NT2/D1 (cell line): Measurements from ENCODE around the gene RNGTT.

Source experiments
- SUZ12 ChIP-seq: IDR thresholded peaks from 2 replicates; pipeline ENCODE4 v1.6.1; 2011; ENCODE audit not compliant: insufficient read length, insufficient read depth; ENCODE audit errors: extremely low read depth
- YY1 ChIP-seq: IDR thresholded peaks from 2 replicates; pipeline ENCODE4 v1.6.1; 2011; ENCODE audit not compliant: insufficient read length, insufficient read depth
- ZNF274 ChIP-seq: IDR thresholded peaks from 2 replicates; pipeline ENCODE4 v1.6.1; 2011; ENCODE audit warnings: mild to moderate bottlenecking, low read depth, low read length

GRCh38 chr6:88655586-88655985 lies 307.8 kb downstream of the RNGTT start:
- TF ChIP-seq SUZ12 (no peak), ZNF274 (no peak), YY1 (no peak)
